ENCODE measurements around the gene ARHGAP26. TPM values are rescaled to one million over a fixed set of nuclear protein-coding genes. Genes with fewer than 3 reads are reported as not detected.

Gene ARHGAP26
- total and polyA plus RNA-seq, 4 donors: 5.4 to 52.3 (median 30.4) TPM

- no peak for ATAC-seq (ENCODE audit: insufficient read depth, low FRiP score)
- H3K9me3 ChIP-seq (ENCODE audit: control insufficient read depth in 4 of 4, insufficient read depth in 3 of 4, low read length in 3 of 4): no peaks in the 10 kb centered on the region
- peaks cover 0 to 4% (median 1%) of the 10 kb centered on the region in 4 donors for H3K36me3 ChIP-seq (ENCODE audit: control insufficient read depth in 4 of 4, insufficient read depth in 4 of 4, low read length in 4 of 4)
- no peak overlapping the region for H3K4me3 ChIP-seq
- H3K9ac ChIP-seq (ENCODE audit: insufficient read depth in 1 of 2, low read length in 2 of 2): no peak overlapping the region
- no peak overlapping the region for H3K27ac ChIP-seq (ENCODE audit: low read depth in 1 of 2, low read length in 1 of 2)
- peaks cover 0 to 9% (median 2%) of the 10 kb centered on the region in 5 donors for H3K4me1 ChIP-seq (ENCODE audit: control insufficient read depth in 5 of 5, insufficient read depth in 5 of 5, low read length in 5 of 5)
- no peak for DNase-seq
- TF ChIP-seq CTCF (IDR thresholded peaks at IDR 0.05; ENCODE audit: control extremely low read depth, extremely low read depth): no peak
- WGBS, 2 donors: 62 to 87% methylated on average over 1 of the region's 1 CpG
- H3K27me3 ChIP-seq (ENCODE audit: control insufficient read depth in 3 of 3, insufficient read depth in 3 of 3, low read length in 2 of 3): no peaks in the 10 kb centered on the region
Observed at GRCh38 chr5:143074414-143074996, 304.3 kb downstream of the ARHGAP26 start.

DNA sequence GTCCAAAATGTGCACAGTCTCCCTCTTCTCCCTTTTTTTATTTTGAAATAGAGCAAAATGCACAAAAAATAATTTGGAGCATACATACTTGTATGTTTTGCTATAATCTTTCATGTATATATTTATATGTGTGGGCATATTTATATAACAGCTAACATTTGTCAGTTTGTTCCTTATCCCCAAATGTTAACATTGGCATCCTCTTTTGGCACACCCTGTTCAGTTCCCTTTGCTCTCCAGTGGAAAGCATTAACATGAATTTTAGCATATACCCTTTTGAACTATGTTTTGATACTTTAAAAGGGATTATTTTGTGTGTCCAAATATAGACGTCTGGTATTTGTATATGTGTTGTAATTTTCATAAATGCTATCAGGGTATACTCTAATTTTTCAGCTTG, 306.2 kb downstream of the ARHGAP26 start:
- DNase-seq (peak in 2 of 3 donors; percentile 55 to 57), ATAC-seq (ENCODE audit: insufficient read depth, low FRiP score) (no peak)
- TF ChIP-seq CTCF (IDR thresholded peaks at IDR 0.05; ENCODE audit: control extremely low read depth, extremely low read depth): no peak
- no peaks in the 10 kb centered on the region for H3K27me3 ChIP-seq (ENCODE audit: control insufficient read depth in 3 of 3, insufficient read depth in 3 of 3, low read length in 2 of 3)
- no peak overlapping the region for H3K27ac ChIP-seq (ENCODE audit: low read depth in 1 of 2, low read length in 1 of 2)
- 66 to 81% methylated on average over 1 of the region's 1 CpG for WGBS, 2 donors
- no peak overlapping the region for H3K9ac ChIP-seq (ENCODE audit: insufficient read depth in 1 of 2, low read length in 2 of 2)
- peaks cover 0 to 9% (median 2%) of the 10 kb centered on the region in 5 donors for H3K4me1 ChIP-seq (ENCODE audit: control insufficient read depth in 5 of 5, insufficient read depth in 5 of 5, low read length in 5 of 5)
- H3K4me3 ChIP-seq: no peak overlapping the region
- H3K9me3 ChIP-seq (ENCODE audit: control insufficient read depth in 4 of 4, insufficient read depth in 3 of 4, low read length in 3 of 4): no peaks in the 10 kb centered on the region
- peaks cover 0 to 2% (median 0%) of the 10 kb centered on the region in 4 donors for H3K36me3 ChIP-seq (ENCODE audit: control insufficient read depth in 4 of 4, insufficient read depth in 4 of 4, low read length in 4 of 4)

DNA sequence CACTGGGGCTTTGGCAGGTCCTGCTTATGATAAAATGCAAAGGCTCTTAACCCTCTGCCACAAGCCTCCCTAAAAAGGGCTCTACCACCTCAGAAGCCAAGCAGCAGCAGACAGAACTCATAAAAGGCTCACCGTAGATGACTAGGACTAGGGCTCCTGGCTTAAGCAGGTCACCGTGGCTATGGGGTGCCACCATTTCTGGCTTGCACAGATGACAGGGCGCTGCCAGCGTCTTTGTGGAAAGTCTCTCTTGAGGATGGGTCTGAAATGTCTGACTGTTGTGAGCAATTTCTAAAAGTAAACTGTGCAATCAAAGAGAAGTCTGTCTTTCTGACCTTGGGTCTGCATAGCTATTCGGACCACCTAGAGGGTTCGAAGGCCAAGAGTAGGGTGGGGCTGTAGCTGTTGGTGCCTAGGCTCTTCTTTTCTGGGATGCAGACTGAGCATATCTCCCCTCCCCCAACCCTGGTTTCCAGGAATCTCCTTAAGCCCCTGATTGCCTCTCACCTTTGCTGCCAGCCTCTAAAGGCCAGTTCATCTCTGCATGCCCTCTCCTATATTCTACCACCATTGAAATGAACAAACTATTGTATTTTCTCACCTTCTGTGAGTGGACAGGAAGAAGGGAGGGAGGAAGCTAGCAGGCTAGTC, 307.4 kb downstream of the ARHGAP26 start:
- ATAC-seq (ENCODE audit: insufficient read depth, low FRiP score) (no peak), DNase-seq (no peak)
- Histone ChIP-seq H3K4me1 (ENCODE audit: control insufficient read depth in 5 of 5, insufficient read depth in 5 of 5, low read length in 5 of 5) (peaks cover 0 to 9% (median 2%) of the 10 kb centered on the region in 5 donors), H3K9me3 (ENCODE audit: control insufficient read depth in 4 of 4, insufficient read depth in 3 of 4, low read length in 3 of 4) (no peaks in the 10 kb centered on the region), H3K27ac (ENCODE audit: low read depth in 1 of 2, low read length in 1 of 2) (no peak overlapping the region), H3K36me3 (ENCODE audit: control insufficient read depth in 4 of 4, insufficient read depth in 4 of 4, low read length in 4 of 4) (peaks cover 0 to 2% (median 0%) of the 10 kb centered on the region in 4 donors), H3K9ac (ENCODE audit: insufficient read depth in 1 of 2, low read length in 2 of 2) (no peak overlapping the region), H3K4me3 (no peak overlapping the region), H3K27me3 (ENCODE audit: control insufficient read depth in 3 of 3, insufficient read depth in 3 of 3, low read length in 2 of 3) (no peaks in the 10 kb centered on the region)
- TF ChIP-seq CTCF (IDR thresholded peaks at IDR 0.05; ENCODE audit: control extremely low read depth, extremely low read depth): no peak
- WGBS, 2 donors: 96 to 99% methylated on average over 6 of the region's 6 CpGs

Measured in lung (tissue), 12 donors.